GM18517 (cell line): ENCODE data around the gene SND1.

Experiments
- ATAC-seq: cut with Tn5 transposase; IDR thresholded peaks from one replicate; pipeline ENCODE4 v1.9.1; 2021; ENCODE audit warnings: mild to moderate bottlenecking, moderate library complexity; ENCODE audit not compliant: unreplicated experiment

SND1 gene

GRCh38 chr7:127718340-127718679, 66.3 kb downstream of the SND1 start:
- ATAC-seq = no peak

GRCh38 chr7:127726476-127726875, 74.5 kb downstream of the SND1 start:
- ATAC-seq = no peak

GRCh38 chr7:127730658-127731276, 78.8 kb downstream of the SND1 start:
- no peak for ATAC-seq

GRCh38 chr7:127731431-127732080, 79.6 kb downstream of the SND1 start:
- no peak for ATAC-seq

GRCh38 chr7:127732306-127732705, 80.3 kb downstream of the SND1 start:
- ATAC-seq = no peak

- no peak for ATAC-seq
Observed at GRCh38 chr7:127733986-127734385, 82.0 kb downstream of the SND1 start.

GRCh38 chr7:127736511-127736910, 84.5 kb downstream of the SND1 start:
- ATAC-seq = no peak

GRCh38 chr7:127738859-127739258, 86.9 kb downstream of the SND1 start:
- ATAC-seq = no peak

GRCh38 chr7:127741764-127742375, 89.9 kb downstream of the SND1 start:
- ATAC-seq = no peak

GRCh38 chr7:127745445-127745844, 93.5 kb downstream of the SND1 start:
- ATAC-seq = no peak

- no peak for ATAC-seq
Observed at GRCh38 chr7:127751062-127751461, 99.1 kb downstream of the SND1 start.

GRCh38 chr7:127751490-127752448, 99.8 kb downstream of the SND1 start:
- no peak for ATAC-seq

- no peak for ATAC-seq
Observed at GRCh38 chr7:127752829-127753228, 100.8 kb downstream of the SND1 start.

- no peak for ATAC-seq
Observed at GRCh38 chr7:127754457-127754856, 102.5 kb downstream of the SND1 start.

- ATAC-seq = no peak
Observed at GRCh38 chr7:127755521-127755920, 103.5 kb downstream of the SND1 start.

- no peak for ATAC-seq
Observed at GRCh38 chr7:127755965-127756364, 104.0 kb downstream of the SND1 start.

GRCh38 chr7:127758105-127758504, 106.1 kb downstream of the SND1 start:
- ATAC-seq = no peak

GRCh38 chr7:127758845-127759244, 106.9 kb downstream of the SND1 start:
- no peak for ATAC-seq

- ATAC-seq = no peak
Observed at GRCh38 chr7:127759945-127760421, 108.0 kb downstream of the SND1 start.

- no peak for ATAC-seq
Observed at GRCh38 chr7:127760436-127761031, 108.5 kb downstream of the SND1 start.

GRCh38 chr7:127761196-127761595, 109.2 kb downstream of the SND1 start:
- ATAC-seq = no peak
